ENCODE results near the gene NOS2.
"Not testable (repeated sequence)": the region's sequence is repeated elsewhere in the genome, so short reads cannot be mapped to it uniquely, and the experiment has no call there.

NOS2 gene

GRCh38 chr17:27825459-27825858, 25.1 kb upstream of the NOS2 start:
- no peak overlapping the region for H3K27ac ChIP-seq
- H3K36me3 ChIP-seq (ENCODE audit: insufficient read depth) = no peaks in the 10 kb centered on the region
- H3K27me3 ChIP-seq (ENCODE audit: insufficient read depth, low read depth) = no peaks in the 10 kb centered on the region
- no peaks in the 10 kb centered on the region for H3K79me2 ChIP-seq (ENCODE audit: insufficient read depth, low read depth)
- H3K4me2 ChIP-seq = no peak overlapping the region
- no peak overlapping the region for H3K4me3 ChIP-seq (IDR thresholded peaks at IDR 0.05; ENCODE audit: insufficient read depth, low read depth, low read length)
- no peak overlapping the region for H3K9ac ChIP-seq
- H2AFZ ChIP-seq (ENCODE audit: low read depth) = no peak overlapping the region
- no peak for TF ChIP-seq CTCF (conservative IDR thresholded peaks at IDR 0.05; ENCODE audit: low read depth, low read length)
- no peaks in the 10 kb centered on the region for H3K4me1 ChIP-seq (ENCODE audit: low read depth, poor library complexity, severe bottlenecking)
- H4K20me1 ChIP-seq (ENCODE audit: insufficient read depth) = no peaks in the 10 kb centered on the region

GRCh38 chr17:27824745-27825144, 24.4 kb upstream of the NOS2 start:
- Histone ChIP-seq H3K79me2 (ENCODE audit: insufficient read depth, low read depth) (no peaks in the 10 kb centered on the region), H3K9ac (no peak overlapping the region), H3K4me2 (no peak overlapping the region), H3K27me3 (ENCODE audit: insufficient read depth, low read depth) (no peaks in the 10 kb centered on the region), H3K27ac (no peak overlapping the region), H3K36me3 (ENCODE audit: insufficient read depth) (no peaks in the 10 kb centered on the region), H3K4me3 (IDR thresholded peaks at IDR 0.05; ENCODE audit: insufficient read depth, low read depth, low read length) (no peak overlapping the region), H4K20me1 (ENCODE audit: insufficient read depth) (no peaks in the 10 kb centered on the region), H2AFZ (ENCODE audit: low read depth) (no peak overlapping the region), H3K4me1 (ENCODE audit: low read depth, poor library complexity, severe bottlenecking) (no peaks in the 10 kb centered on the region)
- no peak for TF ChIP-seq CTCF (conservative IDR thresholded peaks at IDR 0.05; ENCODE audit: low read depth, low read length)

GRCh38 chr17:27824176-27824715, 23.9 kb upstream of the NOS2 start:
- Histone ChIP-seq H3K27me3 (ENCODE audit: insufficient read depth, low read depth) (no peaks in the 10 kb centered on the region), H3K9ac (no peak overlapping the region), H3K4me2 (no peak overlapping the region), H4K20me1 (ENCODE audit: insufficient read depth) (no peaks in the 10 kb centered on the region), H2AFZ (ENCODE audit: low read depth) (no peak overlapping the region), H3K4me3 (IDR thresholded peaks at IDR 0.05; ENCODE audit: insufficient read depth, low read depth, low read length) (no peak overlapping the region), H3K79me2 (ENCODE audit: insufficient read depth, low read depth) (no peaks in the 10 kb centered on the region), H3K4me1 (ENCODE audit: low read depth, poor library complexity, severe bottlenecking) (no peaks in the 10 kb centered on the region), H3K27ac (no peak overlapping the region), H3K36me3 (ENCODE audit: insufficient read depth) (no peaks in the 10 kb centered on the region)
- no peak for TF ChIP-seq CTCF (conservative IDR thresholded peaks at IDR 0.05; ENCODE audit: low read depth, low read length)

GRCh38 chr17:27822108-27822507, 21.8 kb upstream of the NOS2 start:
- not testable (repeated sequence) for H3K4me3 ChIP-seq (IDR thresholded peaks at IDR 0.05; ENCODE audit: insufficient read depth, low read depth, low read length); H3K4me1 ChIP-seq (ENCODE audit: low read depth, poor library complexity, severe bottlenecking); H3K9ac ChIP-seq; H3K27ac ChIP-seq; H3K27me3 ChIP-seq (ENCODE audit: insufficient read depth, low read depth); H4K20me1 ChIP-seq (ENCODE audit: insufficient read depth); H2AFZ ChIP-seq (ENCODE audit: low read depth); H3K79me2 ChIP-seq (ENCODE audit: insufficient read depth, low read depth); H3K36me3 ChIP-seq (ENCODE audit: insufficient read depth); H3K4me2 ChIP-seq

GRCh38 chr17:27821318-27821717, 21.0 kb upstream of the NOS2 start:
- H3K4me3 ChIP-seq (IDR thresholded peaks at IDR 0.05; ENCODE audit: insufficient read depth, low read depth, low read length) = no peak overlapping the region
- H4K20me1 ChIP-seq (ENCODE audit: insufficient read depth) = no peaks in the 10 kb centered on the region
- no peak overlapping the region for H3K4me2 ChIP-seq
- no peak overlapping the region for H2AFZ ChIP-seq (ENCODE audit: low read depth)
- no peaks in the 10 kb centered on the region for H3K4me1 ChIP-seq (ENCODE audit: low read depth, poor library complexity, severe bottlenecking)
- no peak overlapping the region for H3K27ac ChIP-seq
- H3K9ac ChIP-seq = no peak overlapping the region
- no peaks in the 10 kb centered on the region for H3K36me3 ChIP-seq (ENCODE audit: insufficient read depth)
- no peaks in the 10 kb centered on the region for H3K79me2 ChIP-seq (ENCODE audit: insufficient read depth, low read depth)
- H3K27me3 ChIP-seq (ENCODE audit: insufficient read depth, low read depth) = no peaks in the 10 kb centered on the region
- TF ChIP-seq CTCF (conservative IDR thresholded peaks at IDR 0.05; ENCODE audit: low read depth, low read length) = no peak
